ENCODE data around the gene TMEM87B.
"Not testable (repeated sequence)": the region's sequence is repeated elsewhere in the genome, so short reads cannot be mapped to it uniquely, and the experiment has no call there.

TMEM87B gene

DNA sequence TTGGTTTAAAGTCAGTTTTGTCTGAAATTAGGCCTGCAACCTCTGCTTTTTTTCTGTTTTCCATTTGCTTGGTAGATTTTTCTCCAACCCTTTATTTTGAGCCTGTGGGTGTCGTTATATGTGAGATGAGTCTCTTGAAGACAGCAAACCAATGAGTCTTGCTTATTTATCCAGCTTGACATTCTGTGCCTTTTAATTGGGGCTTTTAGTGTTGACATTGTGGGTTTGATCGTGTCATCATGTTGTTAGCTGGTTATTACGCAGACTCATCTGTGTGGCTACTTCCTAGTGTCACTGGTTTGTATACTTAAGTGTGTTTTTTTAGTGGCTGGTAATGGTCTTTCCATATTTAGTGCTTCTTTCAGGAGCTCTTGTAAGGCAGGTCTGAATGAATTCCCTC lies 18.8 kb downstream of the TMEM87B start:
- no peak for DNase-seq (ENCODE audit: low read depth in 3 of 3)

DNA sequence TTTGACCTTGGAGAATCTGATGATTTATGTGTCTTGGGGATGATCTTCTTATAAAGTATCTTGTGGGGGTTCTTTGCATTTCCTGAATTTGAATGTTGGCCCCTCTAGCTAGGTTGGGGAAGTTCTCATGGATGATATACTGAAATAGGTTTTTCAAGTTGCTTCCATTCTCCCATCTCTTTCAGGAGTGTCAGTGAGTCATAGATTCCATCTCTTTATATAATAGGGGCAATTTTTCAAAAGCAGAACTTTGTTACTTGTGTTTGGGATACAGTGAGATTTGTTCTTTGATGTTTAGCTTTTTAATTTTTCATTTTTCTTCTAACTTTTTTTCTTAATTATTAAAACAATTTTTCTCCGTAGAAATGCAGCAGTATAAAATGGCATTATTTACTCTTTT lies 19.4 kb downstream of the TMEM87B start:
- DNase-seq (ENCODE audit: low read depth in 3 of 3) = no peak

DNA sequence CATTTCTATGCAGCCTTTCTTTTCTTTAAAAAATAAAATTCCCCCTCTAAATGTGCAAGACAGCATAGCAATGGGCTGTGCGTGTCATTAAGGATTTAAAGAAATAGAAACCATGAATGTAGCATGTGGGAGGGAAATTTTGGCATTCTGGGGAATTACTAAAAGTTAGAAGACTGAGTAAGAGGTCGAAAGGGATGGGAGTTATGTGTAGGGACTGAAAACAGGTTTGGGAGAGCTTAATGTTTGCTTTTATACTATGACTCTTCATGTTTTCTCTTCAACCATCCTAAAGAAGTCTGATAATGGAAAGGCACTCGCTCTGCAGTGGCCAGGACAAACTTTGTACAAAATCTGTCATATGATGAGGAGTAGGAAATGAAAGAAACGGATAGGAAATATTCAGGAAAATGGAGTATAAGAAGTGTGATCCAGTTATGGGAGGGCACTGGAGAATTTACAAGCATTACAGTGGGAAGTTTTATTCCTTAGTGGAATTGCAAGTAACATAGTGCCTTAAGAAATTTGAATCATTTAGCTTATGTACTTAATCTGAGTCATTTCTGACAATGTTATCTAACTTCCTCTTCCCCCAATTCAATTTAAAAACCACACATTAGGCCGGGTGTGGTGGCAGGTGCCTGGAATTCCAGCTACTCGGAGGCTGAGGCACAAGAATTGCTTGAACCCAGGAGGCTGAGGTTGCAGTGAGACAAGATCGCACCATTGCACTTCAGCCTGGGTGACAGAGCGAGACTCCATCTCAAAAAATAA lies 20.6 kb downstream of the TMEM87B start:
- no peak for DNase-seq (ENCODE audit: low read depth in 3 of 3)

DNA sequence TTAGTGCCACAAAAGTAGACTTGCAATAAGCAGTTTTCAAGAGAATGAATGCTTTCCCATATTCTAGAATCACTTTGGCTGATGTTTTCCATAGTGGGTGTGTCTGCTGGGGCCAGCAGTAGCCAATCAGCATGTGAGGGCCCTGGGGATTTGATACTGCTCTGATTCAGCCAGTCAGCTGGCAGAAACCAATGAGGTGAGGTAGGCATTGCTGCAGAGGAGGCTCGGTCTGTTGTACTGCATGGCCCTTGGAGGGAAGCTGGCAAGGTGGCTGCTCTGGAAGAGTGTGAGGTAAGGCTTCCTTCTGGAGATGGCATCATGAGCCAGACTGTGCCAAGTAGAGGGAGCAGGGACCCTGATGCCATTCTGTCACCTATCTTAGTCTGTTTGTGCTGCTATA lies 22.7 kb downstream of the TMEM87B start:
- no peak for DNase-seq (ENCODE audit: low read depth in 3 of 3)

DNA sequence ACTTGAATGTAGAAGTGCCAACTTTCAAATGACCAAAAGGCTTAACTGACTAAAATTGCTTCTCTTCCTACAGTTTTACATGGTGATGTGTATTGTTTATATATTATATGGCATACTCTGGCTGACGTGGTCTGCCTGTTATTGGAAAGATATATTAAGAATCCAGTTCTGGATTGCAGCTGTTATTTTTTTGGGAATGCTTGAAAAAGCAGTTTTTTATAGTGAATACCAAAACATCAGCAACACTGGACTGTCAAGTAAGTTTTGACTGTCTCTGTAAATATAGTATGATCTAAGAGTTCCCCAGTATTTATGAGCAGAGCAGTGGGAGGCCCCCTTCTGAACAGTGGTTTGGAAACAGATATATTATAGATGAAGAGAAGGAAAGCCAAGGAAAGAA lies 26.2 kb downstream of the TMEM87B start:
- DNase-seq (ENCODE audit: low read depth in 3 of 3) = no peak

DNA sequence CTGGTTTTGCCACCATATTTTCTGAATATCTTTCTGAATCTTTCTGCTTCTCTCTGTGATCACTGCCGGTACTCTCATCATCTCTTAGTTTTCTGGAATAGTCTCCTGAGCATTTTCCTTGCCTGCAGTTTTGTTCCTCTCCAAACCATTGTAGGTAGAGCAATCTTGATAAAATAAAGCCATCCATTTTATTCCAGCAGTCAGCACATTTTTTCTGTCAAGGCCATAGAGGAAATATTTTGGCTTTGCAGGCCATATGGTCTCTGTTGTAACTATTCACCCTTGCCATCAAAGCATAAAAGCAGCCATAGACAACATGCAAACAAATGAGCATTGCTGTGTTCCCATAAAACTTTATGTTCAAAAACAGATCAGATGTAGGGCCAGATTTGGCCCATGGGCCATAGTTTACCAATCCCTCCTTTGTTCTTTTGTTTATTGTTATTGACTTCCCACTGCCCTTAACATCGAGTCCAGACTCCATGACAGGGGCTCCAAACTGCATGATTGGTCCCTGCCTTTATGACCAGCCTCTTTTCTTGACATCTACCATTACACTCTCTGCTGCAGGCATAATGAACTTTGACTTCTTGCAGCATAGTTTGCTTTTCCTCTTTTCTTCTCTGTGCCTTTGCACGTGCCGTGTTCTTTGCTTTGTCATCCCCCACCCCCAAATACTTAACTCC lies 29.8 kb downstream of the TMEM87B start:
- no peak for DNase-seq (ENCODE audit: low read depth in 3 of 3)

DNA sequence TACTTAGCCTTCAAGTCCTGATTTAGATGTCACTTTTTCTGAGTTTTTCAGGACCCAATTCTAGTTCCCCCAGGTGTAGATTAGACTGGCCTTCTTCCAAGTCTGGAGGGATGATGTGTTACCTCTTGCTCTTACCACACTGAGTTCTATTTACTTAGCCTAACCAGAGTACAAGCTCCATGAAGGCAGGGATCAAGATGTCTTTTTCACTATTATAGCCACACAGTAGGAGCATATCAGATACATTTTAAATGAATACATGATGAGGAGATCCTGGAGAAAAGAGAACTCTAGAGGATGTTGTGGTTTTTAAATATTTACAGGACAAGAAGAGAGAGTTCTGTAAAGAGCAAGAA lies 30.3 kb downstream of the TMEM87B start:
- no peak for DNase-seq (ENCODE audit: low read depth in 3 of 3)

DNA sequence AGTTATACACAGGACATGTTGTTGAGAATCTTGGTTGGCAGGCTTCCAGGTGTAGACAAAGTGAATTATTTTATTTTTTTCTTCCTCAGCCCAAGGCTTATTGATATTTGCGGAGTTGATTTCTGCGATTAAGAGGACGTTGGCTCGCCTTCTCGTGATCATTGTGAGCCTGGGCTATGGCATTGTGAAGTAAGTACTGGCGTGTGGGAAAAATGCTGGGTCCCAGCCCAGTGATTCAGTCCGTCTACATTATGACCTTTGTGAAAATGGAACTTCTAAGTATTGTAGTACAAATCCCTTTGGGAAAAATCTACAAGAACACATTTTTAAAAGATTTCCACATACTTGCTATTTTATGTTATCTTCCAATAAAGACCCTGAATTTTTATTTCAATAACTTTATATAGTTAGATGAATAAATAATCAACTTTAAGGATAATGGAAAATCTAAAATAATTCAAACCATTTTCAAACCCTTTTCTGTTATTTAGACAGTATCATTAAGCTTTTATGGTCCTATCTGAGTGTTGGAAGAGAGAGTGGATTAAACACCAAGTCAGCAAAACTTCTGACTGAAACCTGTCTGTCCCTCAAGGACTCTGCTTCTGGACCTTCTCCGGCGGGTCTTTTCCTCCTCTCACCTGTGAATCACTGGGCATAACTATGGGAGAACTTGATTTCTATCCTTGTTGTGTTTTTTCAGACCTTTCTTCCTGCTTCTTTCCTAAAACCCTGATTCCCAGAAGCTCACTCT lies 31.0 kb downstream of the TMEM87B start:
- DNase-seq (ENCODE audit: low read depth in 3 of 3) = no peak

DNA sequence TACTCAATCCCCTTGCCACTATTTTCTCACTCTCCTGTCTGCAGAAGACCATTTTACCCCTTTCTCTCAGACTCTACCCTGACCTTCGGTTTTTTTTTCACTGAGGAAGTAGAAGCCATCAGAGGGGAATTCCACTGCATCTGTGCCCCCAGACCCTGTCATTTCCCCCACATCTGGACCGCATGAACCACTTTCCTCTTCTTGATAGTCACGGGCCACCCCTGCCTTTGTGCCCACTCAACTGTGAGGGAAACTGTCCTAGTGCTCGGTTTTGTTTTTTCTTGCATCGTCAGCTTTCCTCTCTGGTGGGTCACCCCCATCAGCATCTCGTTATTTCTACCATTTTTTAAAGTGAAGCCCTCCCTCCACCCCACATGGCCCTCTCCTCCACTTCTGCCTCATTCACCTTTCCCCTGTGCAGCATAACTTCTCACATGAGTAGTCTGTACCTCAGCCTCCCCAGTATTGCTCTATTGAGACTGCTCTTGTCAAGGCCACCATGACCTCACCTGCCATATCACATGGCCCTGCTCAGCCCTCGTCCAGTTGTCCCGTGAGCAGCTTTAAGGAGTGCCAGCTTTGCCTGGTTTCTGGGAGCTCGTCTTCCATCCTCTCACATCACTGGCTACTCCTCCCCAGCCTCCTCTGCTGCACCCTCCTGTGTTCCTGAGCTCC lies 32.4 kb downstream of the TMEM87B start:
- no peak for DNase-seq (ENCODE audit: low read depth in 3 of 3)

DNA sequence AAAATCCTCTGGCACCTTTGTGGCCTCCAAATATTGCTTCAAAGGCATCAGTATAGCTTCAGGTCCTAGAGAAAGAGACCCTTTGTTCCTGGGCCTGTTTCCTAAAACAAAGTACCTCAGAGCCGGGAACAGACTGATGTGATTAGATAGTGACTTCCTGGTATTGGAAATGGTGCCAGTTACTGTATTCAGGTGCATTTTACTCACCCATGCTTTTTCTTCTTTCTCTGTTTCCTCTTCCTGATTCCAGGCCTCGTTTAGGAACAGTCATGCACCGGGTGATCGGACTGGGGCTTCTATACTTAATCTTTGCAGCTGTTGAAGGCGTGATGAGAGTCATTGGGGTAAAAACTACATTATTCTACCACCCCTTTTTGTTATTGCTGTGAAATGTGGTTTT lies 34.3 kb downstream of the TMEM87B start:
- DNase-seq (ENCODE audit: low read depth in 3 of 3) = no peak

DNA sequence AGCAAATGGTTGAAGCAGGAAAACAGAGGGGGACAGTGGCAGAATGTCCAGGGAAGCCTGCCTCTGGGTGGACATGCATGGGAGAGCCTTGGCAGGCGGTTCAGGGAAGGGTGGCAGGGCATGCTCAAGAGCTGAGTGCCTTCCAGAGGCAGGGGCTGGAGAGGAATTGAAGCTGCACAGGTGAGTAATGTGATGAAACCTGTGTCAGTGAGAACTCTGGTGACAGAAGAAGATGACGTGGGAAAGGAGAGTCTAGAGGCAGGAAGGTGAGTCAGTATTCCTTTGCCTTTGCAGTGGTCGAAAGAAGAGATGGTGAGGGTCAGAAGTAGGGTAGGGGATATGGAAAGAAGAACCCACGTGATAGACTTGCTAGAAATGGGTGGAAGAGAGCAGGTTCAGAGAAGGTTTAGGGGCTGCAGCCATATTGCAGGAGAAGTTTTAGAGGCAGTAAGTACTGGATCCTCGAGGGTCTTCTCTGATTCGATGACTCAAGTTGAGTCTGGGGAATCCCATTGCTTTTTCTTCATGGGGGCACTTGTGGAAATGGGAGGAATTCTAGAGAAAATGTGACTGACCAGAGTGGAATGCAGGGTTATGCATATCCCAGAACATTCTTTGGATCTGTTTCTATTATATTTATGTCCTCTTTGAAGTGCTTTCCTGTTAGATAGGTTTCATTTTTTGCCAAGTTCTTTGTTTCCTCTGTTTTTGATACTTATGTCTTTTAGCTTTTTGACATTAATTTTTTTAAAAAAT lies 37.4 kb downstream of the TMEM87B start:
- DNase-seq (ENCODE audit: low read depth in 3 of 3) = no peak

DNA sequence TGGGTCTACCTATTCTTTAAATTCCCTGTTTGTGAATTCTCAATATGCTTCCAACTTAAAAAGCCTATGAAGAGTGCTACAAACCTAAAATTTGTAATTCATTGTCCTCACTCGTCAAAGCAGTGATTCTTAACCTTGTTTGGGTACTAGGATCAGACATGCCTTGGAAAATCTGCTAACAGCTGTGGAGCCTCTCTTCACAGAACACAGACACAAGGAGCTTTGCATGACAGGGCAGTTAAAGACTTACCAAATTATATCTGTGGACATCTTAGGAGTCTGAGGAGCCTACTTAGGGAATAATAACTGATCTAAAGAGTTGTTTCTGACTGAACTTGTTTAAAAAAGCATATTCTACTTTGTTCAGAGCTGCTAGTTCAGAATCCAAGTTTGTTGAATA lies 38.1 kb downstream of the TMEM87B start:
- no peak for DNase-seq (ENCODE audit: low read depth in 3 of 3)

DNA sequence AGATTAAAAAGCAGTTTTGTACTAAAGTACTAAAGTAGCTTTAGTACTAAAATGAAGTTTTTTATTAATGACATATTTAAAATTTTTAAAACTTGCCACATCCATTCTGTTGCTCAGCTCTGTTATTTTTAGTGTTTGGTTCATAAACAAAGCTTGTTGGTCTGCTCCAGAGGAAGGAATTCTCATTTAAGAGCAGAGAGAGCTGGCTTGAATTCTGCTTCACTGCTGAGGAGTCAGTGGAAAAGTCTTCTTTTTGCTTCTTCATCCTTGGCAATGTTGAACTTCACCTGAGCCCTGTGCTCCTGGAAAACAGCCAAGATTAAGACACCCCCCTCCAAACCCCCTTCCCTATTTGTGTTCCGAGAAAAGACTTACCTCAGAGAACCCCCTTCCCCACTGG lies 40.6 kb downstream of the TMEM87B start:
- no peak for DNase-seq (ENCODE audit: low read depth in 3 of 3)

DNA sequence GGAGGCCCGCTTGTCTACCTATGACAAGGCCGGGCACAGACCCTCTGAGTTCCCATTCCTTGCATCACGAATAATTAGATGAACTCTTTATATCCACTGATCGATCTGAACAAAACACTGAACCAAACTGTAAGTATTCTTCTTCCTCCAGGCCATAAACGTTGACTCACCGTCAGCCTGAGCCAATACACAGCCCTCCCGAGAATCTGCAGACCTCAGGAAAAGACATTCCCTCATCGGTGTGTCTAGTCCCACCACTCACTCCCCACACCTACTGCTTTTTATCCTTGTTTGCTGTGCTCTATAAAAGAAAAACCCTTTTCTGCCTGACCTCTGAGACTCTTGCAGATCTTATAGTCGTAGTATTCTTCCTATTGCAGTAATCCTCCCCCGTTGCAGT lies 41.0 kb downstream of the TMEM87B start:
- no peak for DNase-seq (ENCODE audit: low read depth in 3 of 3)

DNA sequence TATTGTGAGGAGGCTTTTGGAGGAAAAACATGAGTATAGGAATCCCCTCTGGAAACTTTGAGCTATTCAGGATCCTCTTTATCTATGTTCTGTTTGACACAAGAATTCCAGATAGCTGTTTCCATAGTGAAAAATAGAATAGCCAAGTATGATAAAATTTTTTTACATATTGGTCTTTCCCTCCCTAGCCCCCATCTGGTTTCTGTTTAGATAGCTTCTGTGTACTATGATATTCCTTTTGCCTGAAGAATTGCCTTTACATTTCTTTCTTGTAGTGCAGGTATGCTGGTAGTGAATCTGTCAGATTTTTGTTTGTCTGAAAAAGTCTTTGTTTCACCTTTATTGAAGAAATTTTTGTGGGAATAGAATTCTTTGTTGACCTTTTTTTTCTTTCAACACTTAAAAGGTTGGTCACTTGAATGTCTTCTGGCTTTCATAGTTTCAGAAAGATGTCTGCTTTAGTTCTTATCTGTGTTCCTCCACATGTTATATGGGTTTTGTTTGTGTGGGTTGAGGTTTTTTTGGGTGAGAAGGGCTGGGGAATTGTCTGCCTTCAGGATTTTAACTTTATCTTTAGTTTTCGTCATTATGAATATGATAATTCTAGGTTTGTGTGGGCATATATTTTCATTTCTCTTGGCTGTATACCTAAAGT lies 53.2 kb downstream of the TMEM87B start:
- DNase-seq (ENCODE audit: low read depth in 3 of 3) = no peak

DNA sequence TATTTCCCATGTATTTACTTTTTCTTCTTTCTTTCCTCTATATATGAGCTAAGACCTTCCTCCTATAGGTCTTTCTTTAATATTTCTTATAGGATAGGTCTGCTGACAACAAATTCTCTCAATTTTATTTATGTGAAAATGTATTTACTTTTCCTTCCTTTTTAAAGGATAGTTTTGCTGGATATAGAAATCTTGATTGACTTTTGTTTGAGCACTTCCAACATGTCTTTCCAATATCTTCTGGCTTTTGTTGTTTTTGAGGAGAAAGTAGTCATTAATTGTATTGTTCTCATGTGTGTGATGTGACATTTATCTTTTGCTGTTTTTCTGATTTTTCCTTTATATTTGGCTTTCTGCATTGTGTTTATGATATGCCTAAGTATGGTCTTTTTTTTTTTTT lies 54.2 kb downstream of the TMEM87B start:
- no peak for DNase-seq (ENCODE audit: low read depth in 3 of 3)

DNA sequence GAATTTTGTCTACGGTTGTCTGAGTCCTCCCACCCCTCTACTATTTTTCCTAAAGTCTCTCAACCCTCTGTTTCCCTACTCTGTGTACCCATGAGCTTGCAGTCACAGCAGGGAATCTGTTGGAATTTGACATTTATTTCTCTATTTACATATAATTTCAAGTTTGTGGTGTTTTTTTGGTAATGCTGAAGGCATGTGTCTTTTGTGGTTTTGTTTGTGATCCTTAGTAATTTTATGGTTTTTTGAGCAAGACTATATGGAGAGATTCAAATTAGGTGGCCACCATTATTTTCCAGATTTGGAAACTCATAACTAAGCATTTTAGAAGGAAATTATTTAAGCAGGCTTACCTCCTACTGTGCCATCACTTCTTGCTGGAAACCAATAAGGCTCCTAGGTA lies 55.9 kb downstream of the TMEM87B start:
- DNase-seq (ENCODE audit: low read depth in 3 of 3) = no peak

DNA sequence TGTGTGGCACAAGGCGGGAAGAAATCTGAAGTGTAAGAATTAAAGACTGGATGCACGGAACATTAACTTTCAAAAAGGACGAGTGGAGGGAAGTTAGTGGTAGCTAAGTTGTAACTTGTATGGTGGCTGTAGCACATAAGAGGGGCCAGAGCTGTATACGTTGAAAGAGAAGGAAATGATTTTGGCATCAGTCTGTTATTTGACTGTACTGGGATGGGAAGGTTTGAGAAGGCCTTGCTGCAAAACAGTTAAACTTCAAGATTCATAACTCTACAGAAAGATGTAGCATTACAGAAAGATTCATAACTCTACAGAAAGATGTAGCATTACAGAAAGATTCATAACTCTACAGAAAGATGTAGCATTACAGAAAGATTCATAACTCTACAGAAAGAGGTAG lies 58.3 kb downstream of the TMEM87B start:
- DNase-seq (ENCODE audit: low read depth in 3 of 3) = not testable (repeated sequence)

DNA sequence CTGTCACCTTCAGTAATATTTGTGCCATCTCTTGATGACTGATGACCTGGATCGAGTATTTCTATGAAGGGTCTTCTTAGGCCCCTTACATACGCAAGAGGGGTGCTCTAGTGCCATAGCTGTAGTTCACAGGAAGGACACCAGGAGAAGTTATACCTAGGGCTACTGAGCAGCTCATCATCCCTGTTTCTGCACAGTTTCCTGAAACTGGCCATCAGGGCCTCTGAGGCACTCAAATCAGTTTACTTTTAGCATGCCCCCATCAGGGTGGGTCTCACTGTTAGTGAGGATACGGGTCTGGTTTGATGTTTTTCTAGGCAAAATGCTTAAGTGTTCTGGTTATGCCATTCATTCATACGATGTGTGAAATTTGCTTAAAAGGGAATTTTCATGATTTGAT lies 63.1 kb downstream of the TMEM87B start:
- DNase-seq (ENCODE audit: low read depth in 3 of 3) = no peak

DNA sequence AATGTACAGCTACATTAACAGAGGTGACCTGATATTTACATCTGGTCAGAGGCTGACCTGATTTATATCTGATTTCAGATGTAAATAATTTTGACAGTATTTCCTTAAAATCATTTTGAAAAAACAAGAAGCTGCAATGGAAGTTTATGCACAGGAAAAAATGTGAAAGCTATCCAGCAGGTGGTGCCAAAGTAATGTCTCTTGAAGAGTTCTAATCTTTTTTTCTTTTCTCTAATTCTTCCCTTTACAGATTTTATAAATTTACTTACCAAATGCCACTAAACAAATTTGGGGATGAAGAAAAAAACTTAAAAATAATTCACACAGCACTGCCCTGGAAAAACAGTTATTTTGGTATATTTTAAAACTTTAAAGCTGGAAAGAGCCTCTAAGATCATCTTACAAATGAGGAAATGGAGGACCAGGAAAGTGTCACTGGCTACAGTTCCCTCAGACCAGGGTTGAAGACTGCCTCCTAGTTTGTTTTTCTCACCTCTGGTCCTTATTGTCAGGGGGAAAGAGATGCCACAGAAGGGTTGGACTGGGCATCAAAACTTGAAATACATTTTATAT lies 66.7 kb downstream of the TMEM87B start:
- DNase-seq (ENCODE audit: low read depth in 3 of 3) = peak in 1 of 3 experiments; percentile 30

DNA sequence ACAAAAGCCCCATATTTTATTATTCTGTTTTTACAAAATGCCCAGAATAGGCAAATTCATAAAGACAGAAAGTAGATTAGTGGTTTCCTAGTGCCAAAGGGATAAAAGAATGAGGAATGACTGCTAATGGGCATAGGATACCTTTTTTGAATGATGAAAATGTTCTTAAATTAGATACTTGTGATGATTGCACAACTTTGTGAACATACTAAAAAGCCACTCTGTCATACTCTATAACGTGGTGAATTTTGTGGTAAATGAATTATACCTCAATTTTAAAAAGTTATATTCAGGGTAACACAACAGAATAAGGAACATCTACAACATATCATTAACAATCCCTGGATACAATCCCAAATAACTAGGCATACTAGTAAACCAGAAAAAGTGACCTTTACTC lies 74.0 kb downstream of the TMEM87B start:
- no peak for DNase-seq (ENCODE audit: low read depth in 3 of 3)

Data from stimulated activated CD4-positive, alpha-beta T cell treated with anti-CD3 and anti-CD28 coated beads, TNF-alpha, amount 100 ng/mL, for 4 hours (primary cell).